GM19240 (cell line): Measurements from ENCODE around the gene MAPK9.

Experiments used
- DNase-seq: peaks from one replicate; pipeline ENCODE4 v3.0.0; 2011; ENCODE audit warnings: low spot score; ENCODE audit not compliant: insufficient read length

Gene MAPK9

GRCh38 chr5:180206993-180207392 is 84.9 kb downstream of the MAPK9 start:
- no peak for DNase-seq

- no peak for DNase-seq
Measured at GRCh38 chr5:180205916-180206315, 86.0 kb downstream of the MAPK9 start.

GRCh38 chr5:180204276-180204819 is 87.5 kb downstream of the MAPK9 start:
- DNase-seq = no peak

- no peak for DNase-seq
Measured at GRCh38 chr5:180202939-180203573, 88.8 kb downstream of the MAPK9 start.

GRCh38 chr5:180201051-180201987 is 90.6 kb downstream of the MAPK9 start:
- no peak for DNase-seq

GRCh38 chr5:180199390-180199789 is 92.5 kb downstream of the MAPK9 start:
- no peak for DNase-seq

- no peak for DNase-seq
Measured at GRCh38 chr5:180198208-180198607, 93.7 kb downstream of the MAPK9 start.

GRCh38 chr5:180197016-180197702 is 94.7 kb downstream of the MAPK9 start:
- no peak for DNase-seq

- no peak for DNase-seq
Measured at GRCh38 chr5:180194410-180195345, 97.2 kb downstream of the MAPK9 start.

- DNase-seq = no peak
Measured at GRCh38 chr5:180193749-180194375, 98.0 kb downstream of the MAPK9 start.

- no peak for DNase-seq
Measured at GRCh38 chr5:180191716-180192115, 100.2 kb downstream of the MAPK9 start.

GRCh38 chr5:180187767-180188166 is 104.1 kb downstream of the MAPK9 start:
- DNase-seq = no peak
